HG02943 (cell line): ENCODE measurements around the gene SLIT3.

ENCODE experiments used
- ATAC-seq: cut with Tn5 transposase; IDR thresholded peaks from one replicate; pipeline ENCODE4 v1.9.1; 2021; ENCODE audit warnings: mild to moderate bottlenecking, low read depth, moderate library complexity; ENCODE audit not compliant: unreplicated experiment

The SLIT3 gene

GRCh38 chr5:169011451-169011850, 289.5 kb downstream of the SLIT3 start:
- no peak for ATAC-seq

- no peak for ATAC-seq
Measured at GRCh38 chr5:169011009-169011408, 289.9 kb downstream of the SLIT3 start.

GRCh38 chr5:169009123-169009522, 291.8 kb downstream of the SLIT3 start:
- ATAC-seq = no peak

- no peak for ATAC-seq
Measured at GRCh38 chr5:169006842-169007790, 293.8 kb downstream of the SLIT3 start.

- ATAC-seq = no peak
Measured at GRCh38 chr5:169004551-169004950, 296.4 kb downstream of the SLIT3 start.

- no peak for ATAC-seq
Measured at GRCh38 chr5:169003721-169004541, 297.0 kb downstream of the SLIT3 start.

- ATAC-seq = no peak
Measured at GRCh38 chr5:169002953-169003555, 297.9 kb downstream of the SLIT3 start.

- no peak for ATAC-seq
Measured at GRCh38 chr5:169001394-169001793, 299.5 kb downstream of the SLIT3 start.

GRCh38 chr5:168995024-168995423, 305.9 kb downstream of the SLIT3 start:
- ATAC-seq = no peak

GRCh38 chr5:168992687-168993086, 308.3 kb downstream of the SLIT3 start:
- no peak for ATAC-seq

- ATAC-seq = no peak
Measured at GRCh38 chr5:168992016-168992415, 308.9 kb downstream of the SLIT3 start.

GRCh38 chr5:168991311-168991710, 309.6 kb downstream of the SLIT3 start:
- no peak for ATAC-seq

GRCh38 chr5:168990679-168991078, 310.3 kb downstream of the SLIT3 start:
- ATAC-seq = no peak

GRCh38 chr5:168989731-168990505, 311.0 kb downstream of the SLIT3 start:
- no peak for ATAC-seq

- no peak for ATAC-seq
Measured at GRCh38 chr5:168988699-168989098, 312.2 kb downstream of the SLIT3 start.

- no peak for ATAC-seq
Measured at GRCh38 chr5:168987543-168988300, 313.2 kb downstream of the SLIT3 start.

- ATAC-seq = no peak
Measured at GRCh38 chr5:168985454-168985853, 315.5 kb downstream of the SLIT3 start.

- no peak for ATAC-seq
Measured at GRCh38 chr5:168984135-168984675, 316.7 kb downstream of the SLIT3 start.

GRCh38 chr5:168979135-168979534, 321.8 kb downstream of the SLIT3 start:
- no peak for ATAC-seq
